ENCODE results near the gene SUSD5.
"Not testable (repeated sequence)": the region's sequence is repeated elsewhere in the genome, so short reads cannot be mapped to it uniquely, and the experiment has no call there.

The SUSD5 gene

DNA sequence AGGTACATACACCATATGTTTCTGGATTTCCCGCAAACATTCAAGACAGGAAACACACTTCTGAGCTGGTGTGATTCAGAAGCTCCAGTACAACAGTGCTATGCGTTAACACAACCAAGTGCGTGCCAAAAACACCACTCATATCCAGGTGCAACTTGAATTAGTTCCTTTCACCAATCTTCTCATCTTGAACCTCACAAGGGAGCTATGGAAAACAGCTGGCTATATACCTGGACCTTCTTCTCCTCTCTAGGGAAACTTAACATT is 31.3 kb downstream of the SUSD5 start:
- DNase-seq: no peak

DNA sequence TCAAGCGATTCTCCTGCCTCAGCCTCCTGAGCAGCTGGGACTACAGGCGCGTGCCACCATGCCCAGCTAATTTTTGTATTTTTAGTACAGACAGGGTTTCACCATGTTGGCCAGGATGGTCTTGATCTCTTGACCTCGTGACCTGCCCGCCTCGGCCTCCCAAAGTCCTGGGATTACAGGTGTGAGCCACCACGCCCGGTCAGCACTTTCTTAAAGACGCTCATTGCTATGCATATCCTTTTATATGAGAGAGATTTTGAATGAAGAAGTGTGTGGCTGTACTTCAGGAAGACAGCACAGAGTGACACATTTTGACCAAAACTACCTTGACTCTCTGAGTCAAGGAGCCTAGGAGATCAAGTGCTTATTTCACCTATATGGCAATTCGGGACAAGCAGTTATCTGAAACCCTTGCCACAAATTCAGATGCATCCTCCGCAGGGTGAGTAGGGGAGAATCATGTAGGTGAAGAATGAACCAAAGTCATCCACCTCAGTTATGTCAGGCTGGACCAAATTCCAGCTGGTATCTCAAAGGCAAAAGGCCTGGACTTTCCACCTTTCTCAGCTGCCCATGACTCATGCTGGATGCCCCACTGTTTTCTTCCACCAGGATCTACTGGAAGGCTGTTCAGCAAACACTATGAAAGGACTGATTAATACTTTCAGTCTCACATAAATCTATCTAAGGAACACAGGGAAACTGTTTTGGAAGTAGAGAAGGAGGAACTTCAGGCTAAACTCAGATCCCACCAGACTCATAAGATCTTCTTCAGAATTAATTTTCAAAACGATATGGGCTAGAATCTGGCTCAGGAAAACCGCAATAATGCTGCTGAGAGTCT is 31.9 kb downstream of the SUSD5 start:
- DNase-seq: no peak

DNA sequence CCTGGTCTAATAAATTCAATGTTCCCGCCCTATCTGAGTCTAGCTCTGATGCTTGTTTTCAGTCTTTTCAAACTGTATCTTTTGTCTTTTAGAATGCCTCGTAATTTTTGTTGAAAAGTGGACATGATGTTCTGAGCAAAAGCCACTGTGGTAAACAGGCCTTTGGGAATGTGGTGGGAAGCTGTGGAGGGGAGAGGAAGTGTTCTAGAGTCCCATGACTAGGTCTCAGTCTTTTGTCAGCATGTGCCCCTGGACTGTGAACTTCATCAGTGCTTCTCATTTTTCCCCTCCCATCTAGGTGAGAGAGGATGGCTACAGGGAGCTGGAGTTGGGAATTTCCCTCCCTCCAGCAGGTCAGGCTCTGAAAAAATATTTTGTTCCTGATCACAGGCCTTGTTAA is 33.7 kb downstream of the SUSD5 start:
- no peak for DNase-seq

DNA sequence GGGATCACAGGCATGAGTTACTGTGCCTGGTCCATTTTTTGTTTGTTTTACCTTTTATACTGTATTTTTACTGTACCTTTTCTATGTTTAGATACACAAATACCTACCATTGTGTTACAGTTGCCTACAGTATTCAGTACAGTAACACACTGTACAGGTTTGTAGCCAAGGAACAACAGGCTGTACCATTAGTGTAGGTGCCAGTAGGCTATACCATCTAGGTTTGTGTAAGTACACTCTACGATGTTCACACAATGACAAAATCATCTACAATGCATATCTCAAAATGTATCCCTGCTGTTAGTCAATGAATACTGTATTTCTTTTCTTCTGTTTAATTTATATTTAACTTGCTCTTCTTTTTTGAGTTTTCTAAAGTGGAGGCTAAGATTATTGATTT is 37.0 kb downstream of the SUSD5 start:
- not testable (repeated sequence) for DNase-seq

DNA sequence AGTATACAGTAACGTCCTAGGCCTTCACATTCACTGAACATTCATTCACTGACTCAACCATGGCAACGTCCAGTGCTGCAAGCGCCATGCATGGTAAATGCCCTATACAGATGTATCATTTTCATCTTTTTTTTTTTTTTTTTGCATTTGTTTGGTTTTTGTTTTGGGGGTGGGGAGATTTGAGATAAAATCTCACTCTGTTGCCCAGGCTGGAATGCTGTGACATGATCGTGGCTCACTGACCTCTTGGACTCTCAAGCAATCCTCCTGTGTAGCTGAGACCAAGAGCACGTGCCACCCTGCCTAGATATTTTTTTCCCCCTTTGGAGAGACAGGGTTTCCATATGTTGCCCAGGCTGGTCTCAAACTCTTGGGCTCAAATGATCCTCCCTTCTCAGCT is 37.4 kb downstream of the SUSD5 start:
- no peak for DNase-seq

DNA sequence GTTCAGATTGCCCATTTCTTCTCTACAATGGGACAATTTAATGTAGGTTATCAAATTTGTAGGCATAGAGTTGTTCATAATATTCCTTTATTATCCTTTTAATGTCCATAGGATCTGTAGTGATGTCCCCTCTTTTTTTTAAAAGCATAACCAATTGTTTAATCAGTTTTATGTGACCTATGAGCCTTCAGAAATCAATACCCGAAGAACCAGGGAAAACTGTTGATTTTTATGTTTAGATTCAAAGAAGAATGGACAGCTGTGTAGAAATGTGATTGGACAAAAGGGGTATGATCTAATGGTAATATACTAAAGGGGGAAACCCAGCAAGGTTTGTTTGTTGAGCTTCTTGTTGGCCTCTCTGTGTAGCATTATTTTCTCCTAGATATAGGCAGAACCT is 39.5 kb downstream of the SUSD5 start:
- DNase-seq: no peak

DNA sequence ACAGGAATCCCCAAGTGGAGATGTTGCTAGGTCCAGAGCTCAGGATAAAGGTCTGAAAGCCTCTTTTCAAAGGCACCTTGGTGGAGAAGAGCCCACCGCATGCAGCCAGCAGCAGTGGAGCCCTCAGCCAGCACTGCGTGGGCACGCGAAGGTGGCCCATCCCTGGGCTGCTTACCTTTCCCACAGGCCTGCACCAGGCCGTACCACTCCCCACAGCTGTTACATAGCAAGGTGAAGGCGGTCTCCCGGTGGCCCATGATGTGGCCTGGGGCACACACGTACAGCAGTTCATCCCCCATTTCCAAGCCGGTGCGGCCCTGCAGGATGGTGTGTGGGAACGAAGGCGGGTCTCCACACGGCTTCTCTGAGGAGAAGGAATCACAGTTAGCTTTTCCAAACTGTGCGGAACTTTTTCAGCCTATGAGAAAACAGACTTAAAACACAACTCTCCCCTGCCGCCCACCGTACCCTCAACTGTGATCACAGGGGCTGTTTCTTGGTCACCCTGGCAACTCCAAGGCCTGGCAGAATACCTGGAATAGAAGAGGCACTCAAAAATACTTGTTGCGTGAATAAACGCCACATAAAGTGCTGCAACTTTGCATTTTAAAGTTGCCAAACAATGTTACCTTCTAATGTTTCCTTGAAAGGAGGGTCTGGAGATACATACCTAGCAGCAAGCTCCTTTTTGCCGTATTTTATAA is 43.7 kb downstream of the SUSD5 start:
- DNase-seq: no peak

DNA sequence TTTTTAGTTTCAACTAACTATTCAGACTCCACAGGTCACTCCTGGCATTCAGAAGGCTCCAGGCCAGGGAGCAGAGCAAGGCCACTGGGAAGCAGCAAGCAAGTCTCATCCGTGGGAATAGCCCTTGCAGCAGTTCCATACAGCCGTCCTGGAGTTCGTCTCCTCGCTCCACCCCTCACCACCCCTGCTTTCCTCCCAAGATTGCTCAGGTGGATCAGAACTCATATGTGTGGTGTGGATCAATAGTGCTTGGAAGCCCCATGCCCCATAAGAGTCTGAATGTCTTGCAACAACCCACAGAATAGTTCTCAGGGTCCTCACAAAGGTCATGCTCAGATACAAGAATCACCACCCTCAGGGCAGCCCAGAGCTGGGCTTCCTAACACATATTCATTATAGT is 44.5 kb downstream of the SUSD5 start:
- no peak for DNase-seq

DNA sequence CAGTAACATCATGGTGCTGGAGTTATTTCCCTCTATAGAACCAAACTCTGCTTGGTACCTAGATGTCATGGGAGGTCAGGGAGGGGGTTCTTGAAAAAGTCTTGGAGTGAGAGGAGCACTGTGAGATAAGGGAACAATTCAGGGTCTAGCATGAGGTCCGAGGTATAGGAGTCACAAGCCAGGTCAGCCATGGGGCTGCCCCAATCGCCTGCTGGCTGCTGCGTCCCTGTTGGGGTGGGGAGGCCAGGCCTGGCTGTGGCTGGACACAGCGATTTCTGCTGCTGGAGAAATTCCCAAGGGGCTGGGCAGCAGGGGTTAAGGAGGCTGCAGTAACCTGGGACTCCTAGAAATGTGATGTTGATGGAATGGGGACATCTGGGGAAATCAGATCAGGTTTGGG is 44.9 kb downstream of the SUSD5 start:
- no peak for DNase-seq

DNA sequence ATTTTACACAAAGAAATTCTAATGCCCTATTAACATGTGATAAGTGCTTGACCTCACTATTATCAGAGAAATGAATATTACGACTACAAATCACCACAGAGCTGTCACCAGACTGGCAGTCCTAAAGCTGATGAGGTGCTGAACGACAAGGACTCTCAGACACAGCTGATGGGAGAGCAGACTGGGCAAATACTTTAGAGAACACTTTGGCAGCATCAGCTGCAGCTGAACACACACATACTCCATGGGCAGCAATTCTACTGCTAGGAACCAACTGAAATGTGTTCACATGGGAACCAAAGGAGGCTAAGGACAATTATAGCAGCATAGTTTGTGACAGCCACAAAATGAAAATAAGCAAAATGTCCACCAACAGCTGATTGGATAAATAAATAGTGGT is 45.5 kb downstream of the SUSD5 start:
- DNase-seq: no peak

DNA sequence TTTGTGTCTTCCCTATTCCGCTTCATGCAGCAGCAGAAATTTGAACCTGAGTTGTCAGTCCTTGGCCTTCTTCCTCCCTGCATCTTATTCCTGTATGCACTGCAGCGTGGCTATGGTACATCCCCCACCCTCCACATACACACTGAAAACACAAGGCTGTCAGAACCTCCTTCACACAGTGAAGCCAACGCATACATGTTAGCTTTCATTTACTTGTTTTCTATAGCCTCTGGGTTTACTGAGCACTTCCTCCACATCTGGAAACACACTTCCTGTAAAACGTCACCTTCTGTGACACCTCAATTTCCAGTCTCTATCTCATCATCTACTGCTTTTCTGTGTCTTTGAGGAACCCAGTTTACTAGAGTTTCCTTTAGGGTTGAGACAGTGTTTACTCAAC is 47.0 kb downstream of the SUSD5 start:
- DNase-seq: no peak

DNA sequence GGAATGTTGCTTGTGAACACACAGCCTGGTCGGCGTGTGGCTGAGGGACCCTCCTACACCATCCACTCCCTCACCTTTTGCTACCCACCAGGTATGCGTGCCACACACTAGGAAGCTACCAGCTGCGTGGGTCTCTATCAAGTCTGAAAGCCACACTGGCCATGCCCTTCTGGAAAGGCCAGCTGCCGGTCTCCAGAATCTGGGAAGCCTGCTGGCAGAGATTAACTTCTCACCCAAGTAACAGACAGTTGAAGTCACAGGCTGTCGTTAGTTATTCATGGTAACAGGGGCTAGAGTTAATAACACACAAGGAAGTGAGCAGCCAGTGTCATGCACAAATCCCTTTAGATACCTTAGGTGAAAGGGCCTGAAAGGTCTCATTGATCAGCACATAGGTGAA is 48.1 kb downstream of the SUSD5 start:
- no peak for DNase-seq

DNA sequence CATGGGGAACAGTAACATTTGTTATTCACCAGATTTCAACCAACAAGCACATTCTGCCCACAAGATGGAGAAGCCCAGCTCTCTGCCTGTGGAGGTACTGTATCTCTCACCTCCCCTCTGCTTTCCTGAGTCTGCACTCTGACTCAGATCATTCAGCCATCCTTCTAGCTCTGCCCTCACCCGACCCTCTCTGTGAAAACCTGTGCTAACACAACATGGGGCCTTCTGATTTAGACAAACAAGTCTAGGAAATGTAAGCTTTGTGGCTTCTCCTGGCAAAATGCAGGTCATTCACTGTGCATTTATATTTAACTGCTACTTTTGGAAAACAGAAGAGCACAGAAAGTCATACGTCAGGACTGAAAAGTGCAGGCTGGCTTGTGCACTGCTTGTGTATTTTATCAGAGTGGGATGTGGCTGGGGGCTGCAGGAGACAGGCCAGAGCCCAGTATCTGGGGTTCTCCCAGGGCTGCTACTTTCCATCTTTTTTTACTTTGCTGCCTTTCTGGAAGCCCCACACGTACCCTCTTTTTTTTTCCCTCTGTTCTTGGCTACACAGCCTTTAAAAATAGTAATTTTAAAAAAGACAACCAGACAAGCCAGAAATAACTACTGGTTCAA is 50.8 kb downstream of the SUSD5 start:
- DNase-seq: no peak

DNA sequence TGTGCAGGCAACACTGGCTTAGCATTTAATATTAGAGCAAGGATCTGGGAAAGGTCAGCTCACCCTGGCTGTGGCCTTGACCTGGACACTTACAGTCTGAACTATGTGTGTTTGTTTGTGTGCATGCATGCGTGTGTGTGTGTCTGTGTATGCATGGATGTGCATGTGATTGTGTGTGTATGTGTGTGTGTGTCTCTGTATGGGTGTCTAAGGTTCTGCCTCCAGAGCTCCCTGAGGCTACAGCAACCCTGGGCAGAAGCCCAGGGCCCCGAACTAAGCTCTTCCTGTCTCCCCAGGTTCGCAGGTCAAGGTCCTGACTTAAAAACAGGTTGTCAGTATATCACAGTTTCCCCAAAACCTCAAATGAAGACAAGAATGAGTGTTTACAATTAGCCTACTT is 51.3 kb downstream of the SUSD5 start:
- DNase-seq: no peak

DNA sequence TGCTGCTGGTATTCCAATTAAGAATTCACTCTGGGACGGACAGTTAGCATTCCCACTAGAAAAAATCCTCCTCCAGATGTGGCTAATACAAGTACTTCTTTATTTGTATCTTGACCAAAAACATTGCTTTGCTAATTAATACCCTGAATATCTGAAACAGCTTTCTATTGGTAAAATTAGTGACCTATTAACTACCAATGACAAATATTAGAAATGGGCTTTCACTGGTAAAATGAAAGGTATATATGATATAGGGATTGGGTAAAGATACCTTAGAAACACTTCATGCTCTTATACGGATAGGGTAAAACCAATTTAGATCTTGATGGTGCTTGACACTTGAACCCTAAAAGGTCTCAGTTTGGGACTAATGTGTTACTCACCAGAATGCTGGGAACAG is 52.5 kb downstream of the SUSD5 start:
- no peak for DNase-seq

DNA sequence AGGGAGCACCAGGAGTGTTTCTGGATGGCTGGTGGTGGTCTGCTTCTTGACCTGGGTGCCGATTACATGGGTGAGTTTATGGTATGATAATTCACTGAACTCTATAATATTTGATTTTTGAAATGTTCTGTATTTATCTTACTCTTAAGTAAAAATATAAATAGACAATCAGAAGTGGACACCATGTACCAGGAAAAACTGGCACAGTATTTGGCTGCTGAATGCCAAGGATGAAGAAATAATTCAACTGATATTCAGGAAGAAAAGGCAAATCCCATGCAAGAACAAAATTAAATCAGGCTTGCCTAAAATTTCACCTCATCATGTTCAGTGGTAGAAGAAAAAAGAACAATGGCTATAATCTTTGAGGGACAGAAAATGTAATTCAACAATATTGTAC is 53.2 kb downstream of the SUSD5 start:
- no peak for DNase-seq

DNA sequence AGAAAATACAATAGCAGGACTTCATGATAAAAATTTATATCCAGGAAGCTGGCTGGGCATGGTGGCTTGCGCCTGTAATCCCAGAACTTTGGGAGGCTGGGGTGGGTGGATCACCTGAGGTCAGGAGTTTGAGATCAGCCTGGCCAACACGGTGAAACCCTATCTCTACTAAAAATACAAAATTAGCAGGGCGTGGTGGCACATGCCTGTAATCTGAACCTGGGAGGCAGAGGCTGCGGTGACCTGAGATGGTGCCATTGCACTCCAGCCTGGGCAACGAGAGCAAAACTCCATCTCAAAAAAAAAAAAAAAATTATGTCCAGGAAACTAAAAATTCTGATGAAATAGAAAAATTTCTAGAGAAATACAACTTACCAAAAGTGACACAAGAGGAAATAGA is 56.0 kb downstream of the SUSD5 start:
- DNase-seq: not testable (repeated sequence)

DNA sequence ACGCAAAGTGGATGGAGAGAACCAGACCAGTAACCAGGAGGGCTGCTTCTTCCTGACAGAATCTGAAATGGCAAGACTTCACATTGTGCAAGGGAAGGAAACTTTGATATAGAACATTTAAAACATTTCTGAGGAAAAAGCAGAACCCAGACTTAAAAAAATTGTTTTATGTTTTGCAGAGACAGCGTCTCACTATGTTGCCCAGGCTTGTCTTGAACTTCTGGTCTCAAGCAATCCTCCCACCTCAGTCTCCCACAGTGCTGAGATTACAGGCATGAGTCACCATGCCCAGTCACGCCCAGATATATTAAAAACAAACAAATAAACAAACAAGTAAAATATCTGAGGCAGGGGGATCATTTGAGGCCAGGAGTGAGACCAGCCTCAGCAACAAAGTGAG is 58.6 kb downstream of the SUSD5 start:
- DNase-seq: no peak

DNA sequence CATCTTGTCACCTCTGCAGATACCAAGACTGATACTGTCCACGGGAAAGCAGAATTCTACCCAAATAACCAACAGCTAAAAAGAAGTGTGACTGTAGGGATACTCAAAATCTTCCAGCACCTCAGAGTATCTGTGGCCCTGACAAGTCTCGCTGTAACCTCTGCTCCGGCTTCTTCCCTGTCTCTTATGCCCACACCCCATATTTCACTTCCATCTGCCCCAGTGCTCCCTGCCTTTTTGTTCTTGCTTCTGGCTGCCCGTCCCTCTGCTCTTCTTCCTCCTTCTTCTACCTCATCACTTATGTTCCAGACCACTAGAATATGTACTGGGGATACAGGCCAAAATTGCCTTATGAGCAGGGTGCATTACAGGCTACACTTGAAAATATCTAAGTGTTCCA is 59.4 kb downstream of the SUSD5 start:
- no peak for DNase-seq

DNA sequence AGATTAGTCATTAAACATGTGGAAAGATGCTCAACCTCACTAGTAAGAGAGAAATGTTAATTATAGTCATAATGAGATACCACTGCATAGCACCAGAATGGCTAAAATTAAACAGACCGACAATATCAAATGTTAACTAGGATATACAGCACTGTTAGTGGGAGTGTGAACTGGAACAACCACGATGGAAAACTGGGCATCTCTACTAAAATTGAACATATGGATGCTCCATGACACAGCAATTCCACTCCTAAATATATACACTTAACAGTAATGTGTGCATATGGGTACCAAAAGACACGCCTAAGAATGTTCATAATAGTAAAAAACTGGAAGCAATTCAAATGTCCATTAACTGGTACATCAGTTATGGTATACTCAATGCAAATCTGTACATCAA is 63.3 kb downstream of the SUSD5 start:
- DNase-seq: no peak

DNA sequence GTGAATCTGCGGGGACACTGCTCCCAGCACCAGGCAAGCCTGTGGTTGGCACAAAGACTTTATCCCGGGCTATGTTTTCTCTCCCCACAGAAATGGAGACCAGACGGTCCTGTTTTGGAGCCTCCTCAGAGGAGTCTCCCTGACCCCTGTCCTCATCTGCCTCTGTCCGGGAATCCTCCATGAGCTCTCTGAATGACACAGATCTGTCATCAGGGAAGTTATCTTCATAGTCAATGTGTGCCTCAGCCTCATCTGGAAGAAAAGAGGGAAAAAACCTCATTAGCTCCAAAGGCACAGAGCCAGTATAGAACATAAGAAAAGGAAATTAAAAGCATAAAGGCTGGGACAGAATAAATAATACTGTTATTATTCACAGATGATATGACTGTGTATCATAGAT is 64.8 kb downstream of the SUSD5 start:
- DNase-seq: no peak

DNA sequence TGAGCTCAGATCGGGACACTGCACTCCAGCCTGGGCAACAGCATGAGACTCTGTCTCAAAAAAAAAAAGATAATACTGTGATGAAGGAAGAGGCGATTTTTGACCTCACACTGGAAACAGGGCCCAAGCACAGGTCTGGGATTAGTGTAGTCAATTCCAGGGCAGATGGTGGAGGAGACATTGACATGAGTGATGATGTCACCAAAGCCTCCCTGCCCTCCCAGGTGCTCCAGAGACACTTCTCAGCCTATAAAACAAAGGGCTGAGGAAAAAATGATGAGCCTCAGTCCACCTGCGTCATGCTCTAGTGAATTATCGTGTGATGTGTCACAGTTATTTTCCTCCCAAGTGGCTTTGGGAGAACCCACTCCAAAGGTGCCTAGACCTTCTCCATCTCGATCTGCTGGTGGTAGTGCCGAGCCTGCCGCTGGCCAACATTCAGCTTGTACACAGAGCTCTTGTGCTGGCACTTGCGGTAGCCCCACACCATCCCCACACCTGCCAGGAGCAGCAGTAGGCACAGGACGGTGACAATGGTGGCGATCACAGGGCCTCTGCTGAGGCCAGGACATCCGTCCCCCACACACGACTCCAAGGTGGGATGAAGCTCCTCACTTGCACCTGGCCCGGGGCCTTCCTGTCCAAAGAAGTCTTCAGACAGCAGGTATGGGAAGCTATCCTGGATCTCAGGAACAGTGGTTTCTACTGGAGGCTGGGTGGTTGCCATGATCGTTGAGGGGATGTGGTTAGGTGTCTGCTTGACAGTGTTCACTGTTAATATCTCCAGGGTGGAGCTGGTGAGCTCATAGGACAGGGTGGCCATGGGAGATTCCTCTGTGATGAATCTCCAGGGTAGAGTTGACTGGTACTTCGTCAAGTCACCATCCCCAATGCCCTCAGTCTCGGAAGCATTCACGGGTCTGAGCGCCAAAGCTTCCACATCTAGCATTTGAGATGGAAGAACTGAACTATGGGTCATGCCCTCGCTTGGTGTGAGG is 65.9 kb downstream of the SUSD5 start:
- no peak for DNase-seq

DNA sequence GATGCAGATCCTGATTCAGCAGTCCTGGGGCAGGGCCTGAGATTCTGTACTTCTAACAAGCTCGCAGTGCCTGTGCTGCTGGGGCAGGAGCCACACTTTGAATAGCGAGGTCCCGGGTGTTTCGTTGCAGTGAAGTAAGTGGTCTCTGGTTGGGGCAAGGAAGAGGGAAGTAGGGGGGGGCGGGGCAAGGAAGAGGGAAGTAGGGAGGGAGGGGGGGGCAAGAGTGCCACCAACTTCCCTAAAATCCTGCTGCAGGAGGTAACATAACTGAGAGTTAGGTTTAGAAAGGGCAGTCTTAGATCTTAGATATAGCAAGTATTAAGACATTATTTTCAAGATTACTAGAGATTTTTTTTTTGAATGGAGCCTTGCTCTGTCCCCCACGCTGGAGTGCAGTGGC is 69.3 kb downstream of the SUSD5 start:
- no peak for DNase-seq
